ENCODE measurements around the gene GCC2.
"Not testable (repeated sequence)": the region's sequence is repeated elsewhere in the genome, so short reads cannot be mapped to it uniquely, and the experiment has no call there.

- TF ChIP-seq CTCF (IDR thresholded peaks at IDR 0.05); GABPA (IDR thresholded peaks at IDR 0.05; ENCODE audit: low read depth); JUND (IDR thresholded peaks at IDR 0.05); EZH2phosphoT487 (IDR thresholded peaks at IDR 0.05; ENCODE audit: borderline replicate concordance, low read depth); FOXM1 (IDR thresholded peaks at IDR 0.05; ENCODE audit: low read depth); ZBTB33 (IDR thresholded peaks at IDR 0.05; ENCODE audit: borderline replicate concordance, low read depth); EP300 (IDR thresholded peaks at IDR 0.05; ENCODE audit: borderline replicate concordance in 1 of 2, low read depth in 1 of 2, low read length in 1 of 2); IRF3 (IDR thresholded peaks at IDR 0.05; ENCODE audit: low read depth, low read length): not testable (repeated sequence)
These were observed 76.3 kb downstream of the GCC2 start for GRCh38 chr2:108525258-108525657.

All from SK-N-SH (cell line).